ENCODE measurements around the gene CKB.

The CKB gene

DNA sequence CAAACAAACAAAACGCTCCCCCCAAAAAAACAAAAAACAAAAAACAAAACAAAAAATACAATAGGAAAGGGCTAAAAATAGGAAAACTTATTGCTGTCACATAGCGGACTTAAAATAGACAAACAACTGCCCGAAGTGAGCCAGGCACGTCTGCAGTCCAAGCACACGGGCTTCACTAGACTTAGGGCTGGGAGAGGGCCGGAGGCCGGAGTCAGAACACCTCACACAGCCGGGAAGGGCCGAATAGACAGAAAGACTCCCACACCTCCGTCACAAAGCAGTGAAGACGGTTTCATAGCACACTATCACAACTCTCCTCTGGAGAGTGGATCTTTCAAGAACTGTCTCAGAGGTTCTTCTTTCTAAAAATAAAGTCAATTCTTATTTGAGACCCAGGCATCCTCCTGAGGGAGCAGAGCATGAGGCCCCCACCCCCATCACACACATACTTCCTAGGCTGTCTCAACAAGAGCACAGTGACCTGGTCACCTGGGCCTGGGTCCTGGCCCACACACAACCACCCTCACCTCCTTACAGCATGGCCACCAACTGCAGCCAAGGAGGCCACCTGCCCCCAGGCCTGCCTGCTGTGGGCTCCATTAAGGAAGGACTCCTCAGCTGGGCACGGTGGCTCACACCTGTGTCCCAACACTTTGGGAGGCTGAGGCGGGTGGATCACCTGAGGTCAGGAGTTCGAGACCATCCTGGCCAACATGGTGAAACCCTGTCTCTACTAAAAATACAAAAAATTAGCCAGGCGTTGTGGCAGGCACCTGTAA, 33.1 kb upstream of the CKB start:
- Mint-ChIP-seq H3K4me1 (peaks cover 16% of the 10 kb centered on the region), H3K27ac (no peak overlapping the region), H3K9me3 (no peaks in the 10 kb centered on the region), H3K27me3 (no peaks in the 10 kb centered on the region), H3K36me3 (peaks cover 11% of the 10 kb centered on the region), H3K4me3 (no peak overlapping the region)
- ATAC-seq (ENCODE audit: low read depth) (no peak), DNase-seq (ENCODE audit: low spot score in 2 of 2) (no peak)

DNA sequence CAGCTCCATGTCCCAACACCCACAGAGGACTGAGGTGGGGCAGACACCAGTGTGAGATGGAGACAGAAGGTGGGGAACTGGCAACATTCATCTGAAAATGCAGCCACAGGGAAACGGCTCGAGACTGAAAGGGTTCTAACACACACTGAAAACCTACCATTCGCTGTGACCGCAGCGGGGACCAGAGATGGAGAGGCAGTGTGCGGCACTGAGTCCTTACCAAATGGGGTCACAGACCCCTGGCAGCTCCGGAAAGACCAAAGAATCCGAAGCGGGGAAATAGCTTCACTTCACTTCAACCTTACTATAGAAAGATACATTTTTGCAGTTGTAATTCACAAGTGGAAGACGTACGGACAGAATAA, 30.2 kb upstream of the CKB start:
- no peaks in the 10 kb centered on the region for H3K27me3 Mint-ChIP-seq
- H3K4me3 Mint-ChIP-seq, result no peak overlapping the region
- ATAC-seq (ENCODE audit: low read depth) (no peak), DNase-seq (ENCODE audit: low spot score in 2 of 2) (no peak)
- peaks cover 10% of the 10 kb centered on the region for H3K4me1 Mint-ChIP-seq
- peaks cover 6% of the 10 kb centered on the region for H3K36me3 Mint-ChIP-seq
- H3K27ac Mint-ChIP-seq, result no peak overlapping the region
- H3K9me3 Mint-ChIP-seq, result no peaks in the 10 kb centered on the region

DNA sequence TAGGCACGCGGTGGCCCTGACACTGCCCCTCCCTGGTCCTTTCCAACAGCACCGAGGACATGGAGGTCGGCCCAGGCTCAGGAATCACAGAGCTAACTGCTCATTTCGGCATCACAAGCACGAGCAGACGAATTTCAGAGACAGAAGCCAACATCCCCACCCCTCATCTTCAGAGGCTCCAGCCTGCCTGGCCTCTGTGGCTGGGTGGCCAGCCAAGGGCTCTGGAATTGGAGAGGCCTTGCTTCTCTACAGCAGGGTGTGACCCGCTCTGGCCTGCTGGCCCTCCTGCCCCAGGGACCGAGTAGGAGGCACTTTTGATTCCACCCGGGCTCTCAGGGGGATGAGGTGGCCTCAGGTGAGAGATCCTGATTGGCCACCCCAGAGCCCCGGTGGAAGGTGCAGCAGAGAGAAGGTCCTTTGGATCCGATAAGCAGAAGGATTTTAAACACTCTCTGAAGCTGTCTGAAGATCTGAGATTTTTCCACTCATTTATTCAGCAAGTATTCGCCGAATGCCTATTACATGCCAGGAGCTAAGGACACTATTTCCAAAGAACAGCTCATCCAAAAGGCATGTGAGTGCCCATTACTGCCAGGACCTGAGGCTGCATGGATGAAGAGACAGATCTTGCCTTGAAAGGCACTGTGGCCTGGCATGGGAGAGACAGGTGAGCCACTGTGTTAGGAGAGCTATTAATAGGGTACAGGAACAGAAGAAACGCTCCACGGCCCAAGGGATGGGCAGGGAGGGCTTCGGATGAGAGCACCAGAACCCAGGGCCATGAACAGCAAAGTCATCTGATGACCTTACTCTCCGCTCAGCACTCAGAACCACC, 29.6 kb upstream of the CKB start:
- H3K27me3 Mint-ChIP-seq, result no peaks in the 10 kb centered on the region
- H3K27ac Mint-ChIP-seq, result no peak overlapping the region
- no peak for DNase-seq (ENCODE audit: low spot score in 2 of 2)
- no peak for ATAC-seq (ENCODE audit: low read depth)
- no peaks in the 10 kb centered on the region for H3K9me3 Mint-ChIP-seq
- H3K4me3 Mint-ChIP-seq, result no peak overlapping the region
- peaks cover 9% of the 10 kb centered on the region for H3K4me1 Mint-ChIP-seq
- peaks cover 6% of the 10 kb centered on the region for H3K36me3 Mint-ChIP-seq

- ATAC-seq (ENCODE audit: low read depth) (no peak), DNase-seq (ENCODE audit: low spot score in 2 of 2) (no peak)
- no peak overlapping the region for H3K27ac Mint-ChIP-seq
- no peaks in the 10 kb centered on the region for H3K9me3 Mint-ChIP-seq
- peaks cover 6% of the 10 kb centered on the region for H3K36me3 Mint-ChIP-seq
- no peak overlapping the region for H3K4me3 Mint-ChIP-seq
- peaks cover 6% of the 10 kb centered on the region for H3K4me1 Mint-ChIP-seq
- H3K27me3 Mint-ChIP-seq, result no peaks in the 10 kb centered on the region
These were observed 28.7 kb upstream of the CKB start for GRCh38 chr14:103551338-103551762.

- Mint-ChIP-seq H3K4me1 (peaks cover 6% of the 10 kb centered on the region), H3K27me3 (no peaks in the 10 kb centered on the region), H3K9me3 (no peaks in the 10 kb centered on the region), H3K27ac (no peak overlapping the region), H3K4me3 (no peak overlapping the region), H3K36me3 (peaks cover 6% of the 10 kb centered on the region)
- ATAC-seq (ENCODE audit: low read depth), result no peak
- DNase-seq (ENCODE audit: low spot score in 2 of 2), result no peak
These were observed 28.1 kb upstream of the CKB start for GRCh38 chr14:103550451-103551337.

- no peak overlapping the region for H3K4me3 Mint-ChIP-seq
- no peak overlapping the region for H3K27ac Mint-ChIP-seq
- H3K9me3 Mint-ChIP-seq, result no peaks in the 10 kb centered on the region
- no peaks in the 10 kb centered on the region for H3K27me3 Mint-ChIP-seq
- ATAC-seq (ENCODE audit: low read depth) (no peak), DNase-seq (ENCODE audit: low spot score in 2 of 2) (no peak)
- H3K4me1 Mint-ChIP-seq, result peaks cover 3% of the 10 kb centered on the region
- peaks cover 2% of the 10 kb centered on the region for H3K36me3 Mint-ChIP-seq
These were observed 27.0 kb upstream of the CKB start for GRCh38 chr14:103549361-103550311.

DNA sequence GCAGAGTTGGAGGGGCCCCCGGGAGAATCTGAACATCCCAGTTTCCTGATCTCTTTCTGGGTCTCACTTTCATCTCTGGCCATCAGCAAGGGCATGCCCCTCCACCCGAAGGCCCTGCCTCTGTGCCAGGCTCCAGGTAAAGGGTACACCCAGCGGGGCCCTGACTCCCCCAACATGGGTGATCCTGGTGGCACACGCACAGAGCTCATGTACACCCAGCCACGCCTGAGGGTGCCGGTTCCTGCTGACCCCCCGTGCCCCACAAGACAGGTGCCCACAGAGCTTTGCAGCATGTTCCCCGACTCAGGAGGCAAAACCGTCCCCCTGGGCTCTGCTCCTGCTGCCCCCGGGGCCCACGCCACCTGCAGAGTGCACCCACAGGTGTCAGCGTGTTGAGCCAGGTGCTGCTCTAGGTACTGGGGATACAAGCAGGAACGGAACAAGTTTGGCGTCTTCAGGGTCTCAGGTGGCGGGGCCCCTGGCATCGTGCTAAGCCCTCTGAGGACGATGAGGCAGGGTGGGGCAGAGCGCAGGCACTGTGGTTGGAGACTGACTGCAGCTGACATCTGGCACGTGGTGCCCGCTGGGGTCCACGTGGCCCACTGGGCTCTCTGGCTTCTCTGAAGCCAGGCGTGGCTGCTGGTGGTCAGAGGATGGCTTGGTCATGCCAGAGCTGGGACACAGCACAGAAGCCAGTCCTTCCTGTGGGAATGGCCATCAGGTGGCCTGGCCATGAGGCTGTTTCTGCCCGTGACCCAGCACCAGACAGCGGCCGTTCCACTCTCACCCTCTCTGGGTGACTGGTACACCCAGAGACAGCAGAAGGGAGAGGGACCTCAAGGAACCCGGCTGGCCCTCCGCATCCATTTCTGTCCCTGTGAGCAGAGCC, 26.1 kb upstream of the CKB start:
- Mint-ChIP-seq H3K4me1 (peaks cover 5% of the 10 kb centered on the region), H3K36me3 (peaks cover 2% of the 10 kb centered on the region), H3K27me3 (peaks cover 2% of the 10 kb centered on the region), H3K27ac (no peak overlapping the region), H3K9me3 (no peaks in the 10 kb centered on the region), H3K4me3 (no peak overlapping the region)
- DNase-seq (ENCODE audit: low spot score in 2 of 2) (no peak), ATAC-seq (ENCODE audit: low read depth) (no peak)

DNA sequence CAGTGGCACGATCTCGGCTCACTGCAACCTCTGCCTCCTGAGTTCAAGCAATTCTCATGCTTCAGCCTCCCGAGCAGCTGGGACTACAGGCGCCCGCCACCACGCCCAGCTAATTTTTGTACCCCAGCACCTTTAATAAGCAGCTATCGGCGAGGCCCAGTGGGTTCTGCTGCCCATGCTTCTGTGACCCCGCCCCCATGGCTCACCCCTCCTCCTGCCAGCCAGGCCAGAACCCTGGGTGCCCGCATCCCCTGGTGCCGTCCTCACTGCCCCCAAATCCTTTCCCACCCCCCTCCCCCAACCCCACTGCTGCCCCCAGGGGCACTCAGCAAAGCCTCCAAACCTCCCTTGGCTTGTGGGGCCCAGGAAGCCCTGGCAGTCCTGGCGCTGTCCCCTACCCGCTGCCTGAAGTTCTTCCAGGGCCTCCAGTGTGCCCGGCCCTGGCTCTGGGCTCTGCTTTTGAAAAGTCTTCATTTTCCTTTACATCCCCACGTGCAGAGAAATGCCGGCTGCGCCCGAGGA, 25.4 kb upstream of the CKB start:
- peaks cover 2% of the 10 kb centered on the region for H3K36me3 Mint-ChIP-seq
- peaks cover 2% of the 10 kb centered on the region for H3K27me3 Mint-ChIP-seq
- H3K9me3 Mint-ChIP-seq, result no peaks in the 10 kb centered on the region
- H3K27ac Mint-ChIP-seq, result no peak overlapping the region
- peaks cover 5% of the 10 kb centered on the region for H3K4me1 Mint-ChIP-seq
- H3K4me3 Mint-ChIP-seq, result no peak overlapping the region
- DNase-seq (ENCODE audit: low spot score in 2 of 2) (no peak), ATAC-seq (ENCODE audit: low read depth) (no peak)

DNA sequence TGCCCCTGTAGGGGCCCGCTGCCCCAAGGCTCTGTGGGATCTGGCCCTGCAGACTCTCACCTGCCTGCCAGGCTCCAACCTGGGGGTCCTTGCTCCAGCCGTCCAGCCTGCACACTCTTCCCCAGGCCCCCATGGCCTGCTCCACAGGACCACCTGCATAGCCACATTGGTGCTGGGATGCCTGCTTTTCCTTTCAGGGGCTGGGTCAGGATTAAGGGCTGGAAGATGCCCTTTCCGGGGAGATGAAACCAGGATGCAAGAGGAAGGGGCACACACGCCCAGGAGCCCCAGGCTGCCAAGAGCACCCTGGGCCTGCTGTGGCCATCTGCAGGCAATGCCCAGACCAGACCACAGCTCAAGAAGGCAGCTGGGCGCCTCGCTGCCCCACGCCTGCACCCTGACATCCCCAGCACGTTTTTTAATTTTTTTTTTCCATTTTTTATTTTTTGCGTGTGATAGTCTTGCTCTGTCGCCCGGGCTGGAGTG, 24.9 kb upstream of the CKB start:
- H3K27ac Mint-ChIP-seq, result no peak overlapping the region
- peaks cover 1% of the 10 kb centered on the region for H3K36me3 Mint-ChIP-seq
- peaks cover 5% of the 10 kb centered on the region for H3K4me1 Mint-ChIP-seq

GRCh38 chr14:103546652-103547454, 24.2 kb upstream of the CKB start:
- no peaks in the 10 kb centered on the region for H3K9me3 Mint-ChIP-seq
- peaks cover 5% of the 10 kb centered on the region for H3K4me1 Mint-ChIP-seq
- peak; percentile 88 for ATAC-seq (ENCODE audit: low read depth)
- peaks cover 3% of the 10 kb centered on the region for H3K27me3 Mint-ChIP-seq
- peak; percentile 83 to 84 for DNase-seq (ENCODE audit: low spot score in 2 of 2)
- no peak overlapping the region for H3K4me3 Mint-ChIP-seq
- H3K36me3 Mint-ChIP-seq, result no peaks in the 10 kb centered on the region
- H3K27ac Mint-ChIP-seq, result no peak overlapping the region

More for the DNA sequence above, 24.9 kb upstream of the CKB start:
- DNase-seq (ENCODE audit: low spot score in 2 of 2), result no peak
- H3K27me3 Mint-ChIP-seq, result peaks cover 2% of the 10 kb centered on the region
- H3K4me3 Mint-ChIP-seq, result no peak overlapping the region
- ATAC-seq (ENCODE audit: low read depth), result no peak
- H3K9me3 Mint-ChIP-seq, result no peaks in the 10 kb centered on the region

- no peaks in the 10 kb centered on the region for H3K9me3 Mint-ChIP-seq
- no peaks in the 10 kb centered on the region for H3K36me3 Mint-ChIP-seq
- ATAC-seq (ENCODE audit: low read depth), result no peak
These were observed 23.5 kb upstream of the CKB start for GRCh38 chr14:103545915-103546651.

More at GRCh38 chr14:103545915-103546651, 23.5 kb upstream of the CKB start:
- Mint-ChIP-seq H3K4me1 (peaks cover 5% of the 10 kb centered on the region), H3K4me3 (no peak overlapping the region), H3K27ac (no peak overlapping the region), H3K27me3 (peaks cover 6% of the 10 kb centered on the region)
- DNase-seq (ENCODE audit: low spot score in 2 of 2), result no peak
